ENCODE measurements around the gene FAAP100.

The FAAP100 gene

GRCh38 chr17:81493198-81494038 lies 58.7 kb downstream of the FAAP100 start:
- peaks cover 12% of the 10 kb centered on the region for H3K4me1 ChIP-seq
- no peak overlapping the region for H3K4me3 ChIP-seq (ENCODE audit: low read depth, low read length)
- no peaks in the 10 kb centered on the region for H3K9me3 ChIP-seq
- no peaks in the 10 kb centered on the region for H3K27me3 ChIP-seq
- no peak for DNase-seq
- no peaks in the 10 kb centered on the region for H3K36me3 ChIP-seq
- no peak for TF ChIP-seq CTCF (IDR thresholded peaks at IDR 0.05; ENCODE audit: low read depth, low read length)

GRCh38 chr17:81492706-81493105 lies 59.4 kb downstream of the FAAP100 start:
- no peak for DNase-seq
- Histone ChIP-seq H3K4me1 (peaks cover 12% of the 10 kb centered on the region), H3K27me3 (no peaks in the 10 kb centered on the region), H3K36me3 (no peaks in the 10 kb centered on the region), H3K9me3 (no peaks in the 10 kb centered on the region), H3K4me3 (ENCODE audit: low read depth, low read length) (no peak overlapping the region)
- TF ChIP-seq CTCF (IDR thresholded peaks at IDR 0.05; ENCODE audit: low read depth, low read length): no peak

GRCh38 chr17:81492202-81492601 lies 60.0 kb downstream of the FAAP100 start:
- no peak overlapping the region for H3K4me3 ChIP-seq (ENCODE audit: low read depth, low read length)
- TF ChIP-seq CTCF (IDR thresholded peaks at IDR 0.05; ENCODE audit: low read depth, low read length): no peak
- no peaks in the 10 kb centered on the region for H3K27me3 ChIP-seq
- H3K36me3 ChIP-seq: no peaks in the 10 kb centered on the region
- H3K4me1 ChIP-seq: peaks cover 12% of the 10 kb centered on the region
- no peak for DNase-seq
- H3K9me3 ChIP-seq: no peaks in the 10 kb centered on the region

GRCh38 chr17:81491761-81492160 lies 60.4 kb downstream of the FAAP100 start:
- peaks cover 12% of the 10 kb centered on the region for H3K4me1 ChIP-seq
- no peaks in the 10 kb centered on the region for H3K27me3 ChIP-seq
- H3K4me3 ChIP-seq (ENCODE audit: low read depth, low read length): no peak overlapping the region
- no peak for TF ChIP-seq CTCF (IDR thresholded peaks at IDR 0.05; ENCODE audit: low read depth, low read length)
- H3K36me3 ChIP-seq: no peaks in the 10 kb centered on the region
- DNase-seq: no peak
- H3K9me3 ChIP-seq: no peaks in the 10 kb centered on the region

- no peak for DNase-seq
- no peaks in the 10 kb centered on the region for H3K36me3 ChIP-seq
- H3K27me3 ChIP-seq: no peaks in the 10 kb centered on the region
- no peak for TF ChIP-seq CTCF (IDR thresholded peaks at IDR 0.05; ENCODE audit: low read depth, low read length)
- H3K4me1 ChIP-seq: peaks cover 12% of the 10 kb centered on the region
- H3K4me3 ChIP-seq (ENCODE audit: low read depth, low read length): no peak overlapping the region
- H3K9me3 ChIP-seq: no peaks in the 10 kb centered on the region
These were observed 61.0 kb downstream of the FAAP100 start for GRCh38 chr17:81491181-81491581.

Data from BE2C (cell line).